Suprapubic skin (tissue), 4 donors: ENCODE results near the gene ZFR. TPM values are rescaled to one million over a fixed set of nuclear protein-coding genes. Genes with fewer than 3 reads are reported as not detected.
"Not testable (repeated sequence)": the region's sequence is repeated elsewhere in the genome, so short reads cannot be mapped to it uniquely, and the experiment has no call there.

ENCODE experiments used
- DNase-seq, 2 donors: peaks; one replicate each; pipeline ENCODE4 v3.0.0-alpha.2; 2019; ENCODE audit warnings: low spot score in 2 of 2
- H3K27ac ChIP-seq: fragments of 200-600 bp; sonication (generic); one replicate; pipeline ENCODE4 v1.5.1; 2019
- H3K27me3 ChIP-seq: fragments of 200-600 bp; sonication (generic); one replicate; pipeline ENCODE4 v1.5.1; 2019
- H3K36me3 ChIP-seq: fragments of 200-600 bp; sonication (generic); one replicate; pipeline ENCODE4 v1.5.1; 2019
- H3K4me1 ChIP-seq: fragments of 200-600 bp; sonication (generic); one replicate; pipeline ENCODE4 v1.5.1; 2019
- H3K4me3 ChIP-seq: fragments of 200-600 bp; sonication (generic); one replicate; pipeline ENCODE4 v1.5.1; 2019; ENCODE audit warnings: mild to moderate bottlenecking
- H3K9me3 ChIP-seq: fragments of 200-600 bp; sonication (generic); one replicate; pipeline ENCODE4 v1.5.1; 2019
- CTCF ChIP-seq, 2 donors: fragments of 200-600 bp in 1 of 2; fragments of 450-650 bp in 1 of 2; sonication (generic) in 1 of 2; IDR thresholded peaks; one replicate each; pipeline ENCODE4 v1.5.1; 2016 to 2019; ENCODE audit warnings: antibody characterized with exemption in 2 of 2, mild to moderate bottlenecking in 1 of 2, moderate library complexity in 1 of 2
- EP300 ChIP-seq: sonication (generic); formaldehyde crosslinking; IDR thresholded peaks from one replicate; pipeline ENCODE4 v1.6.1; 2017; ENCODE audit warnings: antibody characterized with exemption
- POLR2A ChIP-seq, 2 donors: fragments of 450-650 bp; IDR thresholded peaks; one replicate each; pipeline ENCODE4 v1.6.1; 2017; ENCODE audit warnings: antibody characterized with exemption in 2 of 2, mild to moderate bottlenecking in 2 of 2, moderate library complexity in 2 of 2
- POLR2AphosphoS5 ChIP-seq, 3 donors: sonication (generic); formaldehyde crosslinking; IDR thresholded peaks; one replicate each; pipeline ENCODE4 v1.6.1; 2017; ENCODE audit warnings: antibody characterized with exemption in 3 of 3
- WGBS: methylation state at CpG from one replicate; pipeline ENCODE4 v1.1.5; 2018; 5-methylcytosine and 5-hydroxymethylcytosine counted together
- total RNA-seq, 4 donors: library from RNA; depleted of rRNA; stranded (reverse); fragments of >200 nt; gene quantifications; one replicate each; pipeline ENCODE4 v1.1.0, GENCODE V29; 2016

ZFR gene
- total RNA-seq, 4 donors from 2014 or later, result 49.0 to 66.8 (median 54.1) TPM

GRCh38 chr5:32322882-32323281 lies 121.7 kb downstream of the ZFR start:
- H3K4me1 ChIP-seq, result no peaks in the 10 kb centered on the region
- 97% methylated on average over 12 of the region's 12 CpGs for WGBS
- H3K27me3 ChIP-seq, result no peaks in the 10 kb centered on the region
- H3K4me3 ChIP-seq, result no peak overlapping the region
- no peaks in the 10 kb centered on the region for H3K36me3 ChIP-seq
- H3K27ac ChIP-seq, result no peak overlapping the region
- TF ChIP-seq POLR2A (IDR thresholded peaks at IDR 0.05) (no peak), POLR2AphosphoS5 (IDR thresholded peaks at IDR 0.05) (no peak), CTCF (IDR thresholded peaks at IDR 0.05) (no peak), EP300 (no peak)
- no peaks in the 10 kb centered on the region for H3K9me3 ChIP-seq
- DNase-seq, result no peak

GRCh38 chr5:32321787-32322186 lies 122.8 kb downstream of the ZFR start:
- not testable (repeated sequence) for H3K9me3 ChIP-seq, H3K27me3 ChIP-seq, H3K36me3 ChIP-seq, DNase-seq, H3K4me3 ChIP-seq, H3K27ac ChIP-seq, H3K4me1 ChIP-seq
- WGBS, result 92% methylated on average over 2 of the region's 2 CpGs

- no peaks in the 10 kb centered on the region for H3K4me1 ChIP-seq
- H3K27ac ChIP-seq, result no peak overlapping the region
- TF ChIP-seq CTCF (IDR thresholded peaks at IDR 0.05), result no peak
- TF ChIP-seq EP300, result no peak
- no peak for TF ChIP-seq POLR2A (IDR thresholded peaks at IDR 0.05)
- no peak for TF ChIP-seq POLR2AphosphoS5 (IDR thresholded peaks at IDR 0.05)
- H3K4me3 ChIP-seq, result no peak overlapping the region
- H3K27me3 ChIP-seq, result no peaks in the 10 kb centered on the region
- no peaks in the 10 kb centered on the region for H3K36me3 ChIP-seq
- no peak for DNase-seq
- WGBS, result 91% methylated on average over 7 of the region's 10 CpGs
- H3K9me3 ChIP-seq, result no peaks in the 10 kb centered on the region
These were observed 124.0 kb downstream of the ZFR start for GRCh38 chr5:32320576-32320975.

GRCh38 chr5:32319926-32320543 lies 124.5 kb downstream of the ZFR start:
- no peaks in the 10 kb centered on the region for H3K36me3 ChIP-seq
- H3K27ac ChIP-seq, result no peak overlapping the region
- no peaks in the 10 kb centered on the region for H3K4me1 ChIP-seq
- no peaks in the 10 kb centered on the region for H3K9me3 ChIP-seq
- TF ChIP-seq POLR2AphosphoS5 (IDR thresholded peaks at IDR 0.05) (no peak), CTCF (IDR thresholded peaks at IDR 0.05) (no peak), EP300 (no peak), POLR2A (IDR thresholded peaks at IDR 0.05) (no peak)
- H3K27me3 ChIP-seq, result no peaks in the 10 kb centered on the region
- DNase-seq, result no peak
- 64% methylated on average over 4 of the region's 7 CpGs for WGBS
- H3K4me3 ChIP-seq, result no peak overlapping the region

- Histone ChIP-seq H3K9me3 (no peaks in the 10 kb centered on the region), H3K27me3 (no peaks in the 10 kb centered on the region), H3K36me3 (no peaks in the 10 kb centered on the region), H3K4me3 (no peak overlapping the region), H3K4me1 (no peaks in the 10 kb centered on the region), H3K27ac (no peak overlapping the region)
- 76% methylated on average over 7 of the region's 7 CpGs for WGBS
- DNase-seq, result no peak
- TF ChIP-seq POLR2A (IDR thresholded peaks at IDR 0.05) (no peak), CTCF (IDR thresholded peaks at IDR 0.05) (no peak), EP300 (no peak), POLR2AphosphoS5 (IDR thresholded peaks at IDR 0.05) (no peak)
These were observed 125.1 kb downstream of the ZFR start for GRCh38 chr5:32319392-32319791.

- H3K27ac ChIP-seq, result no peak overlapping the region
- H3K4me3 ChIP-seq, result no peak overlapping the region
- TF ChIP-seq POLR2AphosphoS5 (IDR thresholded peaks at IDR 0.05) (no peak), EP300 (no peak), CTCF (IDR thresholded peaks at IDR 0.05) (no peak), POLR2A (IDR thresholded peaks at IDR 0.05) (no peak)
- H3K36me3 ChIP-seq, result no peaks in the 10 kb centered on the region
- DNase-seq, result no peak
- H3K9me3 ChIP-seq, result no peaks in the 10 kb centered on the region
- WGBS, result 80% methylated on average over 2 of the region's 7 CpGs
- no peaks in the 10 kb centered on the region for H3K27me3 ChIP-seq
- H3K4me1 ChIP-seq, result peaks cover 7% of the 10 kb centered on the region
These were observed 127.5 kb downstream of the ZFR start for GRCh38 chr5:32317041-32317440.
